ENCODE results near the gene GPR55.

The GPR55 gene

DNA sequence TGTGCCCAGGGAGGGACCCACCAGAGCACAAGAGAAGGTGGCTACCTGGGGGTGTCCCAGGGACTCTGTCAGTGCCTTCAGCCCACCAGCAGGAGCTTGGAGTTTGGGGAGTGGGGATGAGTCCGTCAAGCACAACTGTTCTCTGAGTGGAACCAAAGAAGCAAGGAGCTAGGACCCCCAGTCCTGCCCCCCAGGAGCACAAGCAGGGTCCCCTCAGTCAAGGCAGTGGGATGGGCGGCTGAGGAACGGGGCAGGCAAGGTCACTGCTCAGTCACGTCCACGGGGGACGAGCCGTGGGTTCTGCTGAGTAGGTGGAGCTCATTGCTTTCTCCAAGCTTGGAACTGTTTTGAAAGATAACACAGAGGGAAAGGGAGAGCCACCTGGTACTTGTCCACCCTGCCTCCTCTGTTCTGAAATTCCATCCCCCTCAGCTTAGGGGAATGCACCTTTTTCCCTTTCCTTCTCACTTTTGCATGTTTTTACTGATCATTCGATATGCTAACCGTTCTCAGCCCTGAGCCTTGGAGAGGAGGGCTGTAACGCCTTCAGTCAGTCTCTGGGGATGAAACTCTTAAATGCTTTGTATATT is 46.3 kb downstream of the GPR55 start:
- DNase-seq = no peak

DNA sequence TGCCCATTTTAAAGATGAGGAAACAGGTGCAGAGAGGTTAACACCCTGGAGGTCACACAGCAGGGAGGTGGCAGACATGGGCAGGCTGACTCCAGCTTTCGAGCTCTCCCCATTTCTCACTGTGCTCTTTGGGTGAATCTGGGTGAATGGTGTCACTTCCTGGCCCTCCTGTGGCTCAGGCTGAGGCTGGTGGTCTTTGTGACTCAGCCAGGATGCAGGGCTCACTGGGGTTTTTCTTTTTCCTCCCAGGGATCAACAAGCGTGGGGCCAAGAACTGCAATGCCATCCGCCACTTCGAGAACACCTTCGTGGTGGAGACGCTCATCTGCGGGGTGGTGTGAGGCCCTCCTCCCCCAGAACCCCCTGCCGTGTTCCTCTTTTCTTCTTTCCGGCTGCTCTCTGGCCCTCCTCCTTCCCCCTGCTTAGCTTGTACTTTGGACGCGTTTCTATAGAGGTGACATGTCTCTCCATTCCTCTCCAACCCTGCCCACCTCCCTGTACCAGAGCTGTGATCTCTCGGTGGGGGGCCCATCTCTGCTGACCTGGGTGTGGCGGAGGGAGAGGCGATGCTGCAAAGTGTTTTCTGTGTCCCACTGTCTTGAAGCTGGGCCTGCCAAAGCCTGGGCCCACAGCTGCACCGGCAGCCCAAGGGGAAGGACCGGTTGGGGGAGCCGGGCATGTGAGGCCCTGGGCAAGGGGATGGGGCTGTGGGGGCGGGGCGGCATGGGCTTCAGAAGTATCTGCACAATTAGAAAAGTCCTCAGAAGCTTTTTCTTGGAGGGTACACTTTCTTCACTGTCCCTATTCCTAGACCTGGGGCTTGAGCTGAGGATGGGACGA is 47.1 kb downstream of the GPR55 start:
- no peak for DNase-seq

DNA sequence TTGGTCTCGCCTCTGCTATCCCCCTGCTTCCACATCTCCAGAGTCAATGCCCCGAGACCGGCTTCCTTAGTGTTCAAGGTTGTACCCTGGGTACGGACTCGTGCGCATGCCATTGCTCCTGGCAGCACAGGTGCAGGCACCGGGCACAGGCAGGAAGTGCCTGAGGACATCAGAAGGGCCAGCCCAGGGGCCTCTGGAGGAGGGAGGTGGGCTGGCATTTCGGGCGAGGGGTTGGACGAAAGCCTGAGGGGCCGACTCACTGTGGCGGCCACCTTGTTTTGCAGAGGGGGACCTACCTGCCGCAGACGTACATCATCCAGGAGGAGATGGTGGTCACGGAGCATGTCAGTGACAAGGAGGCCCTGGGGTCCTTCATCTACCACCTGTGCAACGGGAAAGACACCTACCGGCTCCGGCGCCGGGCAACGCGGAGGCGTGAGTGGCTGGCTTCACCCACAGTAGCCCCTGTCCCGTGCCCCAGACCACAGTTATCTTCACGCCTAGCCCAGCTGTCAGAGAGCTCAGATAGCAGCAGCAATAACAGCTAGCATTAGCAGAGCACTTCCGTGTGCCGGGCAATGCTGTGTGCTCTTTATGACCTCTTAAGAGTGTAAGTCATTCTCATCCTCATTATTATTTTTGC is 47.8 kb downstream of the GPR55 start:
- no peak for DNase-seq

DNA sequence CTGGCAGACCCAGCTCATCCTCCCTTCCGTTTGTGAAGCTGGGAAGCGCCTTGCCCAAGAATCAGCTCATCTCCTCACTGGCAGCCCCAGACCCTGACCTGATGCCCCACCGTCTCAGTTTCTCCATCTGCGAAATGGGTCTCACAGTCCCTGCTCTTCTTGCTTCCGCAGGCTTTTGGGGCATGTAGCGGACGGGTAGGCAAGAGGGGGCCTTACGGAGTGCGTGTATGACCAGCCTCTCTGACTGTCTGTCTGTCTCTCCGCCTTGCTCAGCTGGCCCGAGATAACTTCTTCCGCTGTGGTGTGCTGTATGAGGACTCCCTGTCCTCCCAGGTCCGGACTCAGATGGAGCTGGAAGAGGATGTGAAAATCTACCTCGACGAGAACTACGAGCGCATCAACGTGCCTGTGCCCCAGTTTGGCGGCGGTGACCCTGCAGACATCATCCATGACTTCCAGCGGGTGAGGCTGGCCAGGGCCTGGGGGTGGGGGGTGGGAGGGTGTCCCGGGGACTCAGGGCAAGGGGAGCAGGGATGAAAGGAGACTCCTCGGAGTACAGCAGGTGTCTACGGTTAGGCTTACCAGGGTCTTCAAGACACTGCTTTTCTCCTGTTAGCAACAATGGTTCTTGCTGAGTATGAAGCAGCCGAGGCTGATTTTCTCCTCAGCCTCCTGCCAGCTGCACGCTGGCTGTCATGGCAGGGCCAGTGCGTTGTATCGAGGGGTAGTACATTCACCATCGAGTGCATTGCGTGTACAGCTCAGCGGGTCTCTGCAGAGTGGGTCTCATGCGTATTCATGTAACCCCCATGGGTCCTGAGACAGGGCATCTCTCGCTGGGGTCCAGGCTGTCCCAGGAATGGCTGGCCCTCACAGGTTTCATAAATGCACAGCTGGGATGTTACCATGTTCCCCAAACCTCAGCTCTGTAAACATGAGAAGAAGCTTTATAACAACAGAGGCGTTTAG is 49.4 kb downstream of the GPR55 start:
- no peak for DNase-seq

DNA sequence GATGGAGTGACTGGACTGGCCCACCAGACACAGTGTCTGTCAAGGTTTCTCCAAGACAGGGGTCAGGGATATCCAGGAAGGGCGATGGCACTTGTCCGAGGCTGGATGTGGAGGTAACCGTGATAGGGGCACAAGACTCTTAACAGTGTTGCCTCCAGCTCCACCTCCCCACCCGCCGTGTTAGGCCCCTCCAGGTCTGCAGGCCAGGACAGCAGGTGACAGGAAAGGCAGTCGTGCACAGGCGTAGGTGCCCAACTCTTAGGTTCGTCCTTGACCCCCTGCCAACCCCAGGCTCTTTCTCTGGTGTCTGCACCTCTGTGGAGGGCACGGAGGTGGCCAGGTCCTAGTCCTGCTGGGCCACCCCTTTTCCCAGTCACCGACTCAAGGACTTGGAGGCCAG is 50.2 kb downstream of the GPR55 start:
- no peak for DNase-seq

DNA sequence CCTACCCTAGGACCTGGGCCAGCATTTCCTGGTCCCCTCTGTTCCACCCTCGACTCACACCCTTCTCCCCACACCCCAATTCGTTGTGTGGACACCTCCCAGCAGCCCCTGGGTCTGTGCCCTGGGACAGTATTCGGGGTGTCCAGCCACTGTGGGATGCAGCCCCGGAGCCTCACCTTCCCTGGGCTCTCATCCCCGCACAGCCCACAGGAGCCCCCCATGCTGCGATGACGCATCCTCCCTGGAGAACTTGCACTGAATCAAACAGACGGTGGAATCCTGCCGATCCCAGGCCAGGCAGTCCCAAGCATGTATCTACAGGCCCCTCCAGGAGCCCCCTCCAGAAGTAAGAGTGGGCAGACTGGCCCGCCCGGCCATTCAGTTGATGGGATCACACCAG is 50.6 kb downstream of the GPR55 start:
- no peak for DNase-seq

DNA sequence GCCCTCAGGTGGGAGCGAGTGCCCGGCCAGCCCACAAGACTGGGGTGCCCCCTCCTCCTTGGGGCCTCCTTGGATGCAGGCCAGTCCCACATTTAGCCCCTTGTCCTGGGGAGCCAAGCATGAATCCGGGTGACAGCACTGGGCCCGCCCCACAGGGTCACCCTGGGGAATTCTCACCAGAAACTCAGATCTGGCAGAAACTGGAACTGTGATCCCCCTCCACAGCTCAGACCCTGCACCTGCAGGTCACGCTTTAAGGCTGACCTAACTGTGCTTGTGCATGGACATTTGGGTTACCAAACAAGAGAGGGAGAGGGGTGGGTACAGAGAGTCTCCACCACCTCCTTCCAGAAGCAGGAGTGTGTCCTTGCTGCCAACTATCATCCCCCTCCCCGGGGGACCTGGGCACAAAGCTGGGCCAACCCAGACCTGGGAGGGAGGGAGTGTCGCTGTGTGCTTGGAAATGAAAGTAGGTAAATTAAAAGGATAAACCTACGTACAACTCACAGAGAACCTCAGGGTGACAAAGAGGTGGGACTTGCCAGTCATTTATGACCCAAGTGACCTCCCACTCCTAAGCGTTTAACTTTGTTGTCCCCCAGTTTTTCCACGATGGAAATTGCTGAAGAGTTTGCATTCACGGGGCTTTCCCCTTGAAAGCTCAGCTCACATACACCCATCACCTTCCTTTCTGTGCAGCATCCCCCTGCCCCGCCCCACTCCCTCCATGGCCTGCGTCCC is 51.2 kb downstream of the GPR55 start:
- DNase-seq = no peak

DNA sequence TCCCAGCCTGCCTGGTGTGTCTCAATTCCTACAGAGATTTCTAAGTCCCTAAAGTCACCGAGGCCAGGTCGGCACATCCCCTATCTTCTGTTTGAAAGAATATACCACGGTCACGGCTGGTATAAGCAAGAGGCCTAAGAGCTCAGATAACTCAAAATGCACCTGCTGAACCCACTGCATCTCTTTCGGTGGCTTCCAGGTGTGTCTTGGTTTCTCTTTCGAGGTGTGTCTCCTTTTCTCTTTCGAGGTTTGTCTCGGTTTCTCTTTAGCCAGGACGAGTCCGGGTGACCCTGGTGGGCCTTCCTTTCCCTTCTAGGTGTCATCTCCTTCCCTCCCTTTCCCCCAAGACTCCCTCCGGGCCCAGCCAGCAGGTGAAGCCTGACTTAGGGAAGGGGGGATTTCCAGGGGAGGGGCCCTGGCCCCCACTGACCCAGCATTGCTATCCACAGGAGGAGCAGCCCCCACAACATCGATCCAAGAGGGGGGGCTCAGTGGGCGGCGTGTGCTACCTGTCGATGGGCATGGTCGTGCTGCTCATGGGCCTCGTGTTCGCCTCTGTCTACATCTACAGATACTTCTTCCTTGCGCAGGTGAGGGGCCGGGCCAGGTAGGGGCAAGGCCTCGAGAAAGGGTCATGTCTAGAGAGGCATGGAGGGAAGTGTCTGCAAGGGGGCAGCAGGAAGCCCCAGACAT is 51.9 kb downstream of the GPR55 start:
- DNase-seq = no peak

DNA sequence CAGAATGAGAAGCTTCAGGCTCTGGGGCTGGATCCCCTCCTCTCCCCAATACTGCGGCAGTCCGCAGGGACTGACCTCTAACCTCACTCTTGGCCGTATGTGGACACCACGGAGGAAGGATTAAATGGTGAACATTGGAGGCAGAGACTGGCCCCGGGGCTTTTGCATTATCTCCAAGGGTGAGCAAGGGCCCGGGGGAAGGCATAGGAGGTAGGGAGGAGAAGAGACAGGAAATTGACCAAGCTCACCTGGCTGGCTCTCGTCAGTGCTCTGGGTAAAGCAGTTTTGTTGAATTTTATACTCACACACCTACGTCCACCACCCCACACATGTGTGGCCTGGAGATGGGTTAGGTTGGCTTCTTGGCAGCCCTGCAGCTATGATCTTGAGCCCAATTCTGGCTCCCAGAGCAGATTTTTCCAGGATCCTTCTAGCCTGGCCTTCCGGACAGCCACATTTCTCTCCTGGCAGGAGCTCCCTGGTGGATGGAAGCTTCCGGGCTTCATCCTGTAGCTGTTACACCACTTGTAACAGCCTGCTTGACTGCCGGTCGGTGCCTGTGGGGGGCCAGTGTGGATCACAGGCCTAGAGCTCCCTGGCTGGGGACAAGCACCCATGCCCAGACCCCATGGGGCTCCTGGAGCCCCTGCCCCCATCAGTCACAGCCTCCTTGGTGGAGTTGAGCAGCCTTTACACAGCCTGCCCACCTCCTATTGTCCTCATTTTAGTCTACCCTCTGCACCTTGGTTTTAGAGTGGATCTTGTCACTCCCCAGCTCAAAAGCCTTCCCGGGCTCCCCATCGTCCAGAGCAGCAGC is 52.7 kb downstream of the GPR55 start:
- DNase-seq = no peak

DNA sequence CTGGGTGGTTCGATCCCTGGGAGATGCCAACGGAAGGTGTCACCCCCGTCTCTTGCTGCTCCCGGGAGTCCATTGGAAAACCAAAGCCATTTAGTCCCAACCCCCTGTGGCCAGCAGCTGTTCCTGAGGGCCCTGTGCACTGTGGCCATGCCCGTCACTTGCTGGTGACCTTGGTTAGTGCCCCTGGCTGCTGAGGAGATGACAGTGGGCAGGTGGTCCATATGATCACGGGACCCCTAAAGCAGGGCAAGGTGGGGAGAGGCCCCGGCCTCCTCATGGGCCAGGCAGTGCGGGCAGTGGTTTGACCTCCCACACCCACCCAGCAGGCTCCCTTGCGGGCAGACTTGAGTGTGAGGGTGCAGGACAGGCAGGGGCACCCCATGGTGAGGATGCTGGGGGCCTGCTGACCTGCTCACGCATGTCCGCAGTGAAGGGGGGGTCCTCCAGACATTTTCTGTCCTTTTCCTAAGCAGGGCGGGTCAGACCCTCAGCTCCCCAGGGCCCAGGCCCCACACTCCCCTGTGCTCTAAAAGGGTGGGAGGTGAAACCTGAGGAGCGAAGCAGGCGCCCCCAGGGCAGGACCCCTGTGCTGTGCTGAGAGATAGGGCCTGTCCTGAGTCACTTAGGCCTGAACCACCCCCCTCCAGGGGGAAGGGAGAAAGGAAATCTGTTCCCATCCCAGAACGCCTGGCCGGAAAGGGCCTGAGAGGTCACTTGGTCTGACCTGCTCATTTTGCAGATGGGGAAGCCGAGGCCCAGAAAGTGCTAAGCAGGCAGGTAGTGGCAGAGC is 53.5 kb downstream of the GPR55 start:
- no peak for DNase-seq

DNA sequence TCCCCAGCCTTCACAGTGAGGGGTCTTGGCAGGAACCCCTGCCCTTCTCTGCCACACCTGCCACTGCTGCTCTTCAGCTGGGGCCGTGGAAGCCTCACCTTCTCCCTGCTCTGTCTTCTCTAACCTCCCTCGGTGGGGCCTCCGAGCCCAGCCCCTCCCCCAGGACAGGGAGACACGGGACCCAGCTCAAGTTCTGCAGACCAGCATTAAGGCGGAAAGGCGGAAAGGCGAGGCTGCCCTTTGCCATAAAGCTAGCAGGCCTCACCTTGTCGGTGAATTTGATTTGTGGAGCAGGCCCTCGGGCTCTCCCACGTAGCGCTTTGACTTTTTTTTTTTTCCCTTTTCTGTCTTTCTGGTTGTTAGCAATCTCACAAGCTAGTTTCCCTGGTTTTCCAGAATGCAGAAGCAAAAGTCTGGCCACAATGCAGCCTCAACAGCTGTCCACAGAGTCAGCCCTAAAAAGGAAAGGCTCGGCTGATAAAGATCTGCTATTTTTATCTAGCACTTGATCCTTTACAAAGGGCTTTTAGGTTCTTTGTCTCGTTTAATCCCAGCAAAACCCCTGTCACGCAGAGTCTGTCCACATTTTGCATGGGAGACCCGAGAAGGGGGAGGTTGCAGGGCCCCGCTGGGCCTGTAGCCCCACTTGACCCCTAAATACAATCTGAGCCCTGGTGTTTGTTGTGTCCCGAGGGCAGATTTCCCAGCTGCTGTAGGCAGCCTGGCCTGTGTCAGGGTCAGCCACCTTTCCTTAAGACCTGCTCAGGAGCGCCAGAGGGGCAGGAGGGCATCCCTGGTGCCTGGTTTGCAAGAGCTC is 54.3 kb downstream of the GPR55 start:
- DNase-seq = peak; percentile 21 to 33

DNA sequence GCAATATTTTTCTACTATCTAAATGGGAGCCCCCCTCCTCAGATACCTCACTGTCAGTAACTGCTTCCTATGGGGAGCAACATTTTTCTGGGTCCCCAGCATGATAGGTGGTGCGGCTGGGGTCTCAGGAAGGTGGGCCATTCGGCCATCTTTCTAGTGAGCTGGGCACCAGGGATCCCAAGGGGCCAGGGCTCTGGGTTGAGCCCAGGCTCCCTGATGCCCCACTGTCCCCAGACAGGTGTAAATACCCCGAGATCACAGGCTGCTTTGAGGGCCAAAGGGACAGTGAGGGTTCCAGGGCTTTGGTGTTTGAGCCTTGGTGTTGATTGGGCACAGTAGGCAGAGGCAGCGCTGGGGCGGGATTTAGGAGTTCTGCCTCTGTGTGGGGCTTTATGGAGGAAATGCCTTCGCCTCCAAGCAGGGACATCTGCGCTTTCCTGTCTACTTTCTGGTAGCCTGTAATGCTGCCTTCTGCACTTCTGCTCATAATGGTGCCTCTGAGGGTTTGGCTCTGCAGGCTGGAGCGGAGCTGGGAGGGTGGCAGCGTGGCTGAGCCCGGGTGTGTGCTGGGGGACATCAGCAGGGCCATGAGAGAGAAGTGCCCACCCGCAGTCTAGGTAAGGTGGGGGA is 55.0 kb downstream of the GPR55 start:
- DNase-seq = no peak

DNA sequence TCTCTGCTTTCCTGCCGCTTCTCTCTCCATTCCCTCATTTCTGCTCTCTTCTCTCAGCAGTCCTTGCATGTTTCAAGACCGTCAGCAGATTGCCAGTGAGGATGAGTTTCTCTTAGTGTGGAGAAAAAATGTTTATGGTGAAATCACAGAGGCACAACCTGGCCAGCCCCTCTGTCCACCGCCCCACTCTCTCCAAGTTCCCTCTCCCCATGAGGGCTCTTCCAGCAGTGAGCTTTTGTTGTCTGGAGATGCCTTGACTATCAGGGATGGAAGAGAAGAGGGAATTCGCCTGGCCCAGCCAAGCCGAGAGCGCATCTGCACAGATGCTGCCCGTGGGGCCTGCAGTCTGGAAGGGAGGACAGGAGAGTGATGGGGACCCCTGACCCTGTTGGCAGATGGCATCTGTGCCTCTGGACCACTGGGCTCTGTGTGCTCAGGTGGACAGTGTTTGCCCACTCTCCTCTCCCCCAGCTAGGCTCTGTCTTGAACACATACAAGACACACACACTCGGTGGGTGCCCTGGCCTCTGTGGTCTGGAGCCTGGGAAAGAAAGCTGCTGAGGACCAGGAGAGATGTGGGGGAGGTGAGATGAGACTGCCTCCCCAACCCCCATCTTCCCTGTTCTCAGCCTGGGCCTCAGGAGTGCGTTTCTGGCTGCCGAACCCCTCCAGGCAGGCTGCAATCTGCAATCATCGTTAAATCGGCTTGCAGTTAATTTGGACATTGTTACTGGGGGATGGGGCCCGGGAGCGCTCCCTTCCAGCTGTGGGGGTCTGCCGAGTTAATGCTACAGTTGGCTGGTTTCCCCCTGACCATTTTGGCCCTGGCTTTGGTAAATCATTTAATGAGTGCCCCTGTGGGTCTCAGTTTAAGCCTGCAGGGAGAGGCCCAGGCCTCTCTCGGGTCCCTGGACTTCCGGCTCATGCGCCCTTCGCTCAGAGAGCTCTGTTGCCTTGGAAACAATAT is 55.8 kb downstream of the GPR55 start:
- DNase-seq = no peak

DNA sequence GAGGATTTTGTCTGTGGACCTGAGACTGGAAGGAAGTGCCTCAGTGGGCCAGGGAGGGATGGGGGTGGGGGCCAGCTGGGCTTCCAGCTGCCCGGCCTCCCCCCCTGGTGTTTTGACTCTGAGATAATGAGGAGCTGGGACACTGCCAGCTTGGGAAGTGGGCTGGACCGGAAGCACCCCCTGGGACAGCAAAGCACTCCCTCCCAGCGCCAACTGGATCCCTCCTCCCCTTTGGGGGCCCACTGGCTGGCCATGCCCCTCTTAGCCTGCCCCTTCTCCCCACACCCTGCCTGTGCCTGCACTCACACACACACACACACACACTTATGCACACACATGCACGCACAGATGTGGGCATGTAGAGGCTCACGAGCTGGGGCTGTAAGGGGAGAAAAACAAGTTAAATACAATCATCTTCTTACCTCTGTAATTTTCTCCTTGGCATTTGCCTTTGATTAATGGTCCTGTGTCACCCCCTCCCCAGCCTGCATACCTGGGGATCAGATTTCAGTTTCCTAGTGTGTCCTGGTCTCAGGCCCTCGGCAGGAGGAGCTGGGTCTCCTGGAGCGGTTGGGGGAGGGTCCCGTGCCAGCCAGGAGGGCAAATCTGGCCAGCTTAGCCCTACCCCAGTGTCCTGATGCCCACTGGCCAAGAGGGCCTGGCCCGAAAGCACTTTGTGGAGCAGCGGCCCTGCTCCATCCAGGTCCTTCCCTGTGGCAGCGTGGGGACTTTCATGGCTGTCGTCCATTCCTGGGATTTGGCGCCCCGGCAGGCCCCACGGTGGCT is 56.7 kb downstream of the GPR55 start:
- DNase-seq = no peak

DNA sequence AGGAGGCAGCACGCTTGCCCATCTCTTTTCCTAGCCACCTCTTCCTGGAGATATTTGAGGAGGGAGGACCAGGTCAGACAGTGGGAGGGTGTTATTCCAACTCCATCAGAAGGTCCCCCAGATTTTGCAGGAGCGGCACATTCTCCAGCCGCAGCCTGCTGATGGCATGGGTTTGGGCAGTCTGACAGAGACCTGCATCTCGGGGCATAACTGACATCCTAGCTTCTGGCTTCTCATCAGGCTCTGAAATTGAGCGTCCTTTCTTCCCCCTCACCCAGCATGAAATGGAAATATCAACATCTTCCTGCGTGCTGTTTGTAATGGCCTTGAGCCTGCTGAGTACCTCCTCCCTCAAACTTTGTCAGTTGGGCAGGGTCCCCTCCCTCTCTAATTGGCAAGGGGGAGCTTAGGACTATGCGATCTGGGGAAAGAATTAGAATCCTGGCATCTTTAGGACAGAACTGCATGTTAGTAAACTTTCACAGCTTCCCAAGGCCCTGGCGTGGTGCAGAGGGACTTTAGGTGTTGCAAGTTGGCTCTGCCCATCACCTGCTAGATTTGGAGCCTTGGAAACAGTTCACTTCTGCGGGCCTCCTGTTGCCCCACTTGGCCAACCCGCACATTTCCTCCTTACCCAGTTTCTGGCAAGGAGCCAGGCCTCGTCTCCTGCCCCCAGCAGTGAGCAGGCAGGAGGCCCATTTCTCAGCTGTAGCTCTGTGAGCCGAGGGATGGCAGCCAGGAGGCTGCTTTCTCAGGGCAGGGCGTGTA is 58.1 kb downstream of the GPR55 start:
- peak; percentile 71 to 80 for DNase-seq

Measured in AML-193 (cell line).